Adrenal gland (tissue), 12 donors: ENCODE measurements around the gene ARHGAP26. TPM values are rescaled to one million over a fixed set of nuclear protein-coding genes. Genes with fewer than 3 reads are reported as not detected.

Source experiments
- DNase-seq, 7 donors: peaks; one replicate each; pipeline ENCODE4 v3.0.0-alpha.2; 2019 to 2020
- H3K27ac ChIP-seq, 5 donors: fragments of 200-600 bp; sonication (generic) in 4 of 5; 1 replicate in 3 of 5; 2 replicates in 2 of 5; pipeline versions ENCODE4 v1.5.1 to v1.8.0; 2016 to 2020; ENCODE audit warnings: mild to moderate bottlenecking in 1 of 5
- H3K27me3 ChIP-seq: fragments of 200-600 bp; 2 replicates; pipeline ENCODE4 v1.8.0; 2021
- H3K36me3 ChIP-seq, 2 donors: fragments of 200-600 bp; replicated peaks in 1 of 2; 1 replicate in 1 of 2; 2 replicates in 1 of 2; pipeline versions ENCODE4 v1.5.1 to v1.8.0; 2018 to 2022
- H3K4me1 ChIP-seq, 2 donors: fragments of 200-600 bp; replicated peaks in 1 of 2; 1 replicate in 1 of 2; 2 replicates in 1 of 2; pipeline versions ENCODE4 v1.5.1 to v1.8.0; 2018 to 2021
- H3K4me3 ChIP-seq, 4 donors: fragments of 200-600 bp; sonication (generic) in 3 of 4; one replicate each; pipeline ENCODE4 v1.5.1; 2016 to 2018
- H3K9me3 ChIP-seq, 3 donors: fragments of 200-600 bp; sonication (generic) in 1 of 3; replicated peaks in 1 of 3; 1 replicate in 2 of 3; 2 replicates in 1 of 3; pipeline versions ENCODE4 v1.5.1 to v1.8.0; 2016 to 2021
- POLR2A ChIP-seq, 2 donors: fragments of 450-650 bp; IDR thresholded peaks; one replicate each; pipeline ENCODE4 v1.6.1; 2017; ENCODE audit warnings: antibody characterized with exemption in 2 of 2, mild to moderate bottlenecking in 2 of 2, moderate library complexity in 1 of 2
- WGBS, 4 donors: extraction: QIAGEN DNeasy Blood & Tissue Kit in 2 of 4; methylation state at CpG; one replicate each; pipeline versions ENCODE4 v1.1.5 to v1.1.7; 2013 to 2017; 5-methylcytosine and 5-hydroxymethylcytosine counted together
- intact Hi-C, 2 donors: fragments of 100-400 bp; cut with DNase I; formaldehyde crosslinking; loops; one replicate each; pipeline versions ENCODE4 v1.14.1 to v1.15.0; 2022 to 2023
- polyA plus RNA-seq, 3 donors: library from polyadenylated mRNA; stranded (reverse); fragments of 200-250 nt in 2 of 3; fragments of 350-450 nt in 1 of 3; fragmentation: Illumina TruSeq in 1 of 3; extraction: RNeasy Lipid Tissue Mini Kit (QIAGEN cat#74804) in 1 of 3; gene quantifications; one replicate each; pipeline ENCODE4 v1.2.3, GENCODE V29; 2013 to 2014
- total RNA-seq, 9 donors: library from RNA; depleted of rRNA in 4 of 9; stranded (reverse); fragments of >200 nt in 4 of 9; fragments of 120-200 nt in 1 of 9; fragmentation: NEBNext Ultra II Directional in 1 of 9; extraction: Animal tissue kit (Norgen Biotek cat#: 25700) in 1 of 9; gene quantifications; one replicate each; pipeline versions ENCODE4 v1.1.0 to v1.2.4, GENCODE V29; 2013 to 2023
- TF ChIP-seq, protein P1 (sequence below), 6 experiments: fragments of 450-650 bp in 4 of 6; fragments of 200-600 bp in 2 of 6; sonication (generic) in 1 of 6; IDR thresholded peaks; 1 replicate in 5 of 6; 2 replicates in 1 of 6; pipeline versions ENCODE4 v1.5.1 to v1.8.0; 2016 to 2021; ENCODE audit warnings: antibody characterized with exemption in 6 of 6, mild to moderate bottlenecking in 2 of 6, moderate library complexity in 1 of 6
- donor health status: healthy with polysubstance abuse.
- donor health status: Bipolar disorder and iron deficiency.
- donor health status: DM: yes; HTN: yes; CAD: no.
- donor health status: DM: no; HTN: no; CAD: no.
- donor health status: DM: no; HTN: no; CAD: no.
- donor health status: DM: yes; HTN: yes; CAD: no.

The ARHGAP26 gene
- total and polyA plus RNA-seq, 12 donors, result 3.0 to 21.7 (median 10.8) TPM

DNA sequence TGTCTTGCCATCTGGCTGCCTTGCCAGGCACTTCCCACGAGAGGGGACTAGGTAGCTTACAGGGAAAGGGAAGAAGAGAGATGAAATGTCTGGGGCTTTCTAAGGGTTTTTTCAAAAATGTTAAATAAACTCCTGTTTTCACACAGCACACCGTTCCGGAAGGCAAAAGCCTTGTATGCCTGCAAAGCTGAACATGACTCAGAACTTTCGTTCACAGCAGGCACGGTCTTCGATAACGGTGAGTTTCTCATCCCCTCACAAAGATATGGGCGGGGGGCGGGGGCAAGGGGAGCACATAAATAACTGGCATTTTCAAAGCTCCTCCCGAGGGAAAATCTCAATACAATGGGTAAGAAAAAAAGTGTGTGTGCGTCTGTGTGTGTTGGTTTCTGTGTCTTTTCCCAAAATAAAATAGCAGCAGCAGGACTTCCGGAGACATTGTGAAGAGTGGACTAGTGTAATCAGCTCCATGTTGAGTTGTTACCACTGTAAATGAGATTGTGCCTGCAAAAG, 443.7 kb downstream of the ARHGAP26 start:
- TF ChIP-seq, protein P1, sequence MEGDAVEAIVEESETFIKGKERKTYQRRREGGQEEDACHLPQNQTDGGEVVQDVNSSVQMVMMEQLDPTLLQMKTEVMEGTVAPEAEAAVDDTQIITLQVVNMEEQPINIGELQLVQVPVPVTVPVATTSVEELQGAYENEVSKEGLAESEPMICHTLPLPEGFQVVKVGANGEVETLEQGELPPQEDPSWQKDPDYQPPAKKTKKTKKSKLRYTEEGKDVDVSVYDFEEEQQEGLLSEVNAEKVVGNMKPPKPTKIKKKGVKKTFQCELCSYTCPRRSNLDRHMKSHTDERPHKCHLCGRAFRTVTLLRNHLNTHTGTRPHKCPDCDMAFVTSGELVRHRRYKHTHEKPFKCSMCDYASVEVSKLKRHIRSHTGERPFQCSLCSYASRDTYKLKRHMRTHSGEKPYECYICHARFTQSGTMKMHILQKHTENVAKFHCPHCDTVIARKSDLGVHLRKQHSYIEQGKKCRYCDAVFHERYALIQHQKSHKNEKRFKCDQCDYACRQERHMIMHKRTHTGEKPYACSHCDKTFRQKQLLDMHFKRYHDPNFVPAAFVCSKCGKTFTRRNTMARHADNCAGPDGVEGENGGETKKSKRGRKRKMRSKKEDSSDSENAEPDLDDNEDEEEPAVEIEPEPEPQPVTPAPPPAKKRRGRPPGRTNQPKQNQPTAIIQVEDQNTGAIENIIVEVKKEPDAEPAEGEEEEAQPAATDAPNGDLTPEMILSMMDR (IDR thresholded peaks at IDR 0.05), result no peak
- no peak for TF ChIP-seq POLR2A (IDR thresholded peaks at IDR 0.05)
- no peak overlapping the region for H3K4me3 ChIP-seq
- no peaks in the 10 kb centered on the region for H3K9me3 ChIP-seq
- no peaks in the 10 kb centered on the region for H3K4me1 ChIP-seq
- 70 to 76% (median 71%) methylated on average over 12 of the region's 12 CpGs for WGBS, 4 donors
- no peaks in the 10 kb centered on the region for H3K36me3 ChIP-seq
- intact Hi-C loops, result no loop called here
- no peak overlapping the region for H3K27ac ChIP-seq
- peak in 1 of 7 donors; percentile 34 for DNase-seq
- H3K27me3 ChIP-seq, result no peaks in the 10 kb centered on the region

DNA sequence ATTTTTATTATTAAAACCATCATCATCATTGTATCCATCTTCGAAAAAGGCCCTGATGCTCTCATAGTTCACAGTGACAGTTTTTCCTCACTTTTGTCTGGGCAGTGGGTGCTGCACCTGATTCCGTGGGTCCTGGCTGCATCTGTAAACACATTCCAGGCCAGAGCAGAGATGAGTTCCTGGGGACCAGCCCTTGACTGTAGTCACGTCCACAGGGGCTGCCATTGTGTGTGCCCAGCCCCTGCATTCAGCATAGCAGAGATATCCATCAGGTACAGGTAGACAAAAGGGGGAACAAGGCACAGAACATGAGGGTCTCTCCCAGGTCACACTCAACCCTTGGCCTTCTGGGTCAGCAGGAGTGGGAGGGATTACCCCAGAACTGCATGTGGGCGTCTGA, 444.3 kb downstream of the ARHGAP26 start:
- no peak for TF ChIP-seq POLR2A (IDR thresholded peaks at IDR 0.05)
- TF ChIP-seq, protein P1 (IDR thresholded peaks at IDR 0.05), result no peak
- H3K27ac ChIP-seq, result no peak overlapping the region
- no peak for DNase-seq
- H3K4me3 ChIP-seq, result no peak overlapping the region
- H3K27me3 ChIP-seq, result no peaks in the 10 kb centered on the region
- H3K4me1 ChIP-seq, result no peaks in the 10 kb centered on the region
- intact Hi-C loops, result no loop called here
- H3K9me3 ChIP-seq, result no peaks in the 10 kb centered on the region
- no peaks in the 10 kb centered on the region for H3K36me3 ChIP-seq
- whole genome bisulfite sequencing, 4 donors, result 90 to 97% (median 94%) methylated on average over 4 of the region's 4 CpGs

DNA sequence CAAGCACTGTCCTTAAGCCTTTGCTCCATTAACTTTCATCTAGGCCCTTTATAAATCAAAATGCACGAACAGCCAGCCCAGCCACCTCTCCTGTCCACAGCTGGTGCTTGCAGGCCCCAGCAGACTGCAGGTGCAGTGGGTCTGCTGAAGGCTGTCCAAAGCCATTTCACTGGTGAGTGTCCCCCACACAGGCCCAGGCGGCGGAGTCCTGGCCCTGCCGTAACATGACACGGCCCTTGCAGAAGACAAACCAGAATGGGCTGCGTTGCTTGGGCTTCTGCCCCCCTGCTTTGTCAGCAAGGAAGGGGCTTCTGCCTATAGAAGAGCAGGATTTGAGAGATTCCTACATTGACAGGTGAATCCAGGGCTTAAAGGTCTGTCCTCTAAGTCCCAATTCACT, 444.7 kb downstream of the ARHGAP26 start:
- Histone ChIP-seq H3K4me1 (no peaks in the 10 kb centered on the region), H3K9me3 (no peaks in the 10 kb centered on the region), H3K4me3 (no peak overlapping the region), H3K36me3 (no peaks in the 10 kb centered on the region), H3K27ac (no peak overlapping the region), H3K27me3 (no peaks in the 10 kb centered on the region)
- TF ChIP-seq, protein P1 (IDR thresholded peaks at IDR 0.05), result no peak
- TF ChIP-seq POLR2A (IDR thresholded peaks at IDR 0.05), result no peak
- WGBS, 4 donors, result 64 to 91% (median 81%) methylated on average over 1 to 6 of the region's 6 CpGs
- no peak for DNase-seq
- intact Hi-C loops, result no loop called here

DNA sequence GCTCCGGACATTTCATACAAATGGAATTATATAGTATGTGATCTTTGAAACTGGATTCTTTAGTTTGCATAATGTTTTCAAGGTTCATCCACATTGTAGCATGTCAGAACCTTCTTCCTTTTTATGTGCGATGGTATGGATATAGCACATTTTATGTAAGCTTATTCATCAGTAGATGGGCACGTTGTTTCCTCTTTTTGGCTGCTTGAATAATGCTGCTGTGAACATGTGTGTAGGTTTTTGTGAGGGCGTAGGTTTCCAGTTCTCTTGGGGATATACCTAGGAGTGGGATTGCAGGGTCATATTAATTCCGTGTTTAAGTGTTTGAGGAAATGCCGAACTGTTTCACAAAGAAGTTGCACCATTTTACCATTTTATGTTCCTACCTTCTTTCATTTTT, 445.5 kb downstream of the ARHGAP26 start:
- no peak for TF ChIP-seq POLR2A (IDR thresholded peaks at IDR 0.05)
- TF ChIP-seq, protein P1 (IDR thresholded peaks at IDR 0.05), result no peak
- 80 to 87% (median 85%) methylated on average over 6 of the region's 6 CpGs for WGBS, 4 donors

More for the DNA sequence above, 445.5 kb downstream of the ARHGAP26 start:
- intact Hi-C loops, result no loop called here
- H3K4me3 ChIP-seq, result no peak overlapping the region
- no peaks in the 10 kb centered on the region for H3K9me3 ChIP-seq
- H3K4me1 ChIP-seq, result no peaks in the 10 kb centered on the region
- H3K36me3 ChIP-seq, result no peaks in the 10 kb centered on the region
- H3K27ac ChIP-seq, result no peak overlapping the region
- DNase-seq, result no peak
- no peaks in the 10 kb centered on the region for H3K27me3 ChIP-seq
